Stomach smooth muscle (tissue), 2 donors: ENCODE measurements around the gene NFX1.
"Not testable (repeated sequence)": the region's sequence is repeated elsewhere in the genome, so short reads cannot be mapped to it uniquely, and the experiment has no call there.

Experiments used
- H3K27ac ChIP-seq: one replicate; pipeline ENCODE4 v1.7.0; 2013; ENCODE audit warnings: mild to moderate bottlenecking, low read length, inconsistent platforms
- H3K27me3 ChIP-seq, 2 donors: one replicate each; pipeline ENCODE4 v1.7.0; 2013; ENCODE audit warnings: low read length in 2 of 2; ENCODE audit not compliant: insufficient read depth in 2 of 2, control insufficient read depth in 1 of 2
- H3K36me3 ChIP-seq, 2 donors: one replicate each; pipeline ENCODE4 v1.7.0; 2013; ENCODE audit warnings: low read length in 2 of 2; ENCODE audit not compliant: control insufficient read depth in 2 of 2, insufficient read depth in 2 of 2
- H3K4me1 ChIP-seq: one replicate; pipeline ENCODE4 v1.7.0; 2013; ENCODE audit warnings: low read length; ENCODE audit not compliant: control insufficient read depth, insufficient read depth
- H3K4me3 ChIP-seq, 2 donors: one replicate each; pipeline ENCODE4 v1.7.0; 2013; ENCODE audit warnings: low read length in 2 of 2
- H3K9ac ChIP-seq, 2 donors: one replicate each; pipeline ENCODE4 v1.7.0; 2013; ENCODE audit warnings: low read length in 2 of 2, mild to moderate bottlenecking in 1 of 2
- H3K9me3 ChIP-seq, 2 donors: one replicate each; pipeline ENCODE4 v1.7.0; 2013; ENCODE audit warnings: low read length in 2 of 2; ENCODE audit not compliant: control insufficient read depth in 2 of 2
- donor health status: healthy.
- donor health status: Pancreatic carcinoma.

Gene NFX1

GRCh38 chr9:33386641-33386996, 96.3 kb downstream of the NFX1 start:
- H3K27ac ChIP-seq, H3K9ac ChIP-seq, H3K9me3 ChIP-seq, H3K4me3 ChIP-seq, H3K36me3 ChIP-seq, H3K4me1 ChIP-seq, H3K27me3 ChIP-seq: not testable (repeated sequence)

- H3K27me3 ChIP-seq, H3K4me3 ChIP-seq, H3K27ac ChIP-seq, H3K9me3 ChIP-seq, H3K36me3 ChIP-seq, H3K9ac ChIP-seq: not testable (repeated sequence)
- H3K4me1 ChIP-seq, result peaks cover 11% of the 10 kb centered on the region
Measured at GRCh38 chr9:33386998-33387397, 96.7 kb downstream of the NFX1 start.

GRCh38 chr9:33388110-33388994, 98.0 kb downstream of the NFX1 start:
- H3K9me3 ChIP-seq, result no peaks in the 10 kb centered on the region

GRCh38 chr9:33391111-33391771, 100.9 kb downstream of the NFX1 start:
- H3K4me3 ChIP-seq, result peak overlapping the region in 1 of 2 donors; percentile 44
- H3K27me3 ChIP-seq, H3K9me3 ChIP-seq, H3K36me3 ChIP-seq, H3K9ac ChIP-seq: not testable (repeated sequence)
- H3K4me1 ChIP-seq, result peaks cover 20% of the 10 kb centered on the region
- peak overlapping the region; percentile 62 for H3K27ac ChIP-seq

More at GRCh38 chr9:33388110-33388994, 98.0 kb downstream of the NFX1 start:
- no peak overlapping the region for H3K27ac ChIP-seq
- H3K27me3 ChIP-seq, result no peaks in the 10 kb centered on the region
- no peak overlapping the region for H3K9ac ChIP-seq
- no peaks in the 10 kb centered on the region for H3K36me3 ChIP-seq
- no peak overlapping the region for H3K4me3 ChIP-seq
- peaks cover 16% of the 10 kb centered on the region for H3K4me1 ChIP-seq

GRCh38 chr9:33392591-33393021, 102.3 kb downstream of the NFX1 start:
- H3K9ac ChIP-seq, H3K27ac ChIP-seq: not testable (repeated sequence)

GRCh38 chr9:33393581-33393980, 103.3 kb downstream of the NFX1 start:
- Histone ChIP-seq H3K9ac (no peak overlapping the region), H3K4me3 (no peak overlapping the region)

More at GRCh38 chr9:33392591-33393021, 102.3 kb downstream of the NFX1 start:
- peaks cover 20% of the 10 kb centered on the region for H3K4me1 ChIP-seq
- not testable (repeated sequence) for H3K9me3 ChIP-seq, H3K27me3 ChIP-seq, H3K36me3 ChIP-seq, H3K4me3 ChIP-seq

GRCh38 chr9:33393986-33394385, 103.7 kb downstream of the NFX1 start:
- H3K27me3 ChIP-seq, H3K9me3 ChIP-seq, H3K27ac ChIP-seq, H3K9ac ChIP-seq, H3K36me3 ChIP-seq, H3K4me3 ChIP-seq: not testable (repeated sequence)
- H3K4me1 ChIP-seq, result peaks cover 20% of the 10 kb centered on the region

More at GRCh38 chr9:33393581-33393980, 103.3 kb downstream of the NFX1 start:
- Histone ChIP-seq H3K4me1 (peaks cover 20% of the 10 kb centered on the region), H3K36me3 (no peaks in the 10 kb centered on the region), H3K9me3 (no peaks in the 10 kb centered on the region), H3K27me3 (no peaks in the 10 kb centered on the region), H3K27ac (no peak overlapping the region)

GRCh38 chr9:33395159-33395879, 105.0 kb downstream of the NFX1 start:
- not testable (repeated sequence) for H3K4me3 ChIP-seq, H3K36me3 ChIP-seq, H3K27ac ChIP-seq, H3K9me3 ChIP-seq, H3K9ac ChIP-seq, H3K27me3 ChIP-seq
- peaks cover 18% of the 10 kb centered on the region for H3K4me1 ChIP-seq

- not testable (repeated sequence) for H3K4me3 ChIP-seq, H3K4me1 ChIP-seq, H3K9me3 ChIP-seq, H3K9ac ChIP-seq, H3K27ac ChIP-seq, H3K36me3 ChIP-seq, H3K27me3 ChIP-seq
Measured at GRCh38 chr9:33397801-33398200, 107.5 kb downstream of the NFX1 start.

GRCh38 chr9:33399047-33399446, 108.7 kb downstream of the NFX1 start:
- not testable (repeated sequence) for H3K4me1 ChIP-seq, H3K9me3 ChIP-seq, H3K27me3 ChIP-seq, H3K9ac ChIP-seq, H3K4me3 ChIP-seq, H3K36me3 ChIP-seq, H3K27ac ChIP-seq
